Parathyroid adenoma (tissue), 2 donors: Measurements from ENCODE around the gene CCDC57.

Experiments used
- H2AFZ ChIP-seq: fragments of 300-600 bp; sonication (generic); one replicate; pipeline ENCODE4 v1.7.0; 2017; ENCODE audit warnings: antibody characterized with exemption, mild to moderate bottlenecking
- H3K27ac ChIP-seq: fragments of 300-600 bp; sonication (generic); one replicate; pipeline ENCODE4 v1.7.0; 2017
- H3K27me3 ChIP-seq: fragments of 300-600 bp; sonication (generic); one replicate; pipeline ENCODE4 v1.7.0; 2017; ENCODE audit warnings: low read length; ENCODE audit not compliant: control insufficient read depth, insufficient read depth
- H3K36me3 ChIP-seq: fragments of 300-600 bp; sonication (generic); one replicate; pipeline ENCODE4 v1.7.0; 2017; ENCODE audit warnings: low read length; ENCODE audit not compliant: control insufficient read depth, insufficient read depth
- H3K4me1 ChIP-seq: fragments of 300-600 bp; sonication (generic); one replicate; pipeline ENCODE4 v1.7.0; 2017; ENCODE audit warnings: control low read depth
- H3K4me2 ChIP-seq: fragments of 300-600 bp; sonication (generic); one replicate; pipeline ENCODE4 v1.7.0; 2017; ENCODE audit warnings: low read length
- H3K4me3 ChIP-seq: fragments of 300-600 bp; sonication (generic); one replicate; pipeline ENCODE4 v1.7.0; 2017; ENCODE audit warnings: low read depth, low read length
- H3K79me2 ChIP-seq: fragments of 300-600 bp; sonication (generic); one replicate; pipeline ENCODE4 v1.7.0; 2017; ENCODE audit warnings: control low read depth
- H3K9ac ChIP-seq: fragments of 300-600 bp; sonication (generic); one replicate; pipeline ENCODE4 v1.7.0; 2017; ENCODE audit warnings: mild to moderate bottlenecking
- H3K9me3 ChIP-seq: fragments of 300-600 bp; sonication (generic); one replicate; pipeline ENCODE4 v1.7.0; 2017; ENCODE audit warnings: low read length; ENCODE audit not compliant: control insufficient read depth
- CTCF ChIP-seq: fragments of 300-600 bp; sonication (generic); IDR thresholded peaks from one replicate; pipeline ENCODE4 v1.7.0; 2017; ENCODE audit warnings: antibody characterized with exemption, mild to moderate bottlenecking
- donor health status: primary hyperparathyroidism.

Gene CCDC57

GRCh38 chr17:82127704-82128103 is 84.9 kb downstream of the CCDC57 start:
- H3K36me3 ChIP-seq: no peaks in the 10 kb centered on the region
- no peaks in the 10 kb centered on the region for H3K27me3 ChIP-seq
- H3K4me3 ChIP-seq: no peak overlapping the region
- no peaks in the 10 kb centered on the region for H3K79me2 ChIP-seq
- no peak for TF ChIP-seq CTCF
- no peak overlapping the region for H3K4me2 ChIP-seq
- H3K9ac ChIP-seq: no peak overlapping the region
- H3K27ac ChIP-seq: no peak overlapping the region
- peaks cover 3% of the 10 kb centered on the region for H3K4me1 ChIP-seq
- no peaks in the 10 kb centered on the region for H3K9me3 ChIP-seq
- H2AFZ ChIP-seq: no peak overlapping the region

GRCh38 chr17:82127315-82127595 is 85.4 kb downstream of the CCDC57 start:
- Histone ChIP-seq H3K4me1 (peaks cover 3% of the 10 kb centered on the region), H3K79me2 (no peaks in the 10 kb centered on the region), H3K4me2 (no peak overlapping the region), H3K9me3 (no peaks in the 10 kb centered on the region), H3K9ac (no peak overlapping the region), H3K36me3 (no peaks in the 10 kb centered on the region), H3K27ac (no peak overlapping the region), H2AFZ (no peak overlapping the region), H3K27me3 (no peaks in the 10 kb centered on the region), H3K4me3 (no peak overlapping the region)
- TF ChIP-seq CTCF: no peak

- no peaks in the 10 kb centered on the region for H3K27me3 ChIP-seq
- no peak for TF ChIP-seq CTCF
- H3K79me2 ChIP-seq: no peaks in the 10 kb centered on the region
- H2AFZ ChIP-seq: no peak overlapping the region
- H3K9ac ChIP-seq: no peak overlapping the region
- H3K4me3 ChIP-seq: no peak overlapping the region
- H3K27ac ChIP-seq: no peak overlapping the region
- no peak overlapping the region for H3K4me2 ChIP-seq
- no peaks in the 10 kb centered on the region for H3K9me3 ChIP-seq
- H3K36me3 ChIP-seq: no peaks in the 10 kb centered on the region
- H3K4me1 ChIP-seq: peaks cover 3% of the 10 kb centered on the region
Observed at GRCh38 chr17:82126556-82127314, 85.9 kb downstream of the CCDC57 start.

- TF ChIP-seq CTCF: no peak
- H3K4me2 ChIP-seq: no peak overlapping the region
- H3K4me3 ChIP-seq: no peak overlapping the region
- no peak overlapping the region for H3K27ac ChIP-seq
- peaks cover 4% of the 10 kb centered on the region for H3K4me1 ChIP-seq
- no peak overlapping the region for H2AFZ ChIP-seq
- no peaks in the 10 kb centered on the region for H3K79me2 ChIP-seq
- H3K9me3 ChIP-seq: no peaks in the 10 kb centered on the region
- no peak overlapping the region for H3K9ac ChIP-seq
- H3K27me3 ChIP-seq: no peaks in the 10 kb centered on the region
- H3K36me3 ChIP-seq: no peaks in the 10 kb centered on the region
Observed at GRCh38 chr17:82124101-82124500, 88.5 kb downstream of the CCDC57 start.
